NCI-H1930 (cell line): ENCODE results near the gene PCDH15.

Source experiments
- DNase-seq, 2 experiments: peaks; one replicate each; lab custom pipeline; 2025; lab: John Stamatoyannopoulos, UW

The PCDH15 gene

DNA sequence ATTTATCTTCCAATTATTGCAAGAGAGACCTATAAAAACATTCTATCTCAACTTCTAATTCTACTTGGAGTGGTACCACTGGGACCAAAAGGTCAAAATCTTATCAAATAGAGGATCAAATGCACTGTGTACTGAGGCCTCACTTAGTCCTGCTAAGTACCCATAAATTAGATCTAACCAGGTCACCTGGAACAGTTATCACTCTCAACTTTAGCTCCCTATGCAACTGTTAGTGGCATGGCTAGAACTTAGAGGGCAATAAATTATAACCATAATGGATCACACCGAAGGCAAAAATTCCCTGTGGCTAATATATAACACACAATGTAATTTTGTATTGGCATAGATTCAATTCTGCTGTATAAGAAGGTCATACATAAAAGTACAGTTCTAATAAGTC lies 428.9 kb downstream of the PCDH15 start:
- no peak for DNase-seq

DNA sequence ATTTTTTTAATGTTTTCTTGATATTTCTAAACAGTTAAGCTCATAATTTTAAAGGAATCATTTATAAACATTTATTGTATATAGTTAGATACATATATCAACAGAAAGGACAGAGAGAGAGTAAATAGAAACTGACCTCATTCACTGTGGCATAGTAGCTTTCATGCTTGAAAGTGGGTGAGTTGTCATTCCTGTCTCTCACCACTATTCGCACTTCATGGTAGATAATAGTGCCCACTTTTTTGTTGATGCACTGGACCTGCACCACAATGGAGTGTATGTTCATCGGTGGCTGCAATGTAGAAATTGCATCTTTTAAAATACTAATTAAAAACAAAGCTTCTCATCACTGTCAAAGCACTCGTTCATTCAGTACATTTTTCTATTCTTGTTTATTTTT lies 432.0 kb downstream of the PCDH15 start:
- no peak for DNase-seq

DNA sequence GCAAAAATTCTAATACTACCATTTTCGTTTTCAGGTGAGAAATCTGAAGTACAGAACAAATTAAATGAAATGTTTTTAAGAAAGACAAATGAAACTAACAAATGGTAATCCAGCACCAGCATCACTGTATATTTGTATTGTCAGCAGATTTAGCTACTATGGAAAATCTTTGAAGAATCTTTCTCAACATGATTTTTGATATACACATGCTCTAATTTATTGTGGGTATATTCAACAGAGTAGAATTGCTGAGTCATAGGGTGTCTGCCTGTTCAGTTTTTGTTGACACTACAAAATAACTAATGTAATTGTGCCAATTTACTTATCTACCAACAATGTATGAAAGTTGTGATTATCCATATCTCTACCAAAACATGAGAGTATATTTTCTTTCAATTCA lies 437.6 kb downstream of the PCDH15 start:
- DNase-seq = no peak

DNA sequence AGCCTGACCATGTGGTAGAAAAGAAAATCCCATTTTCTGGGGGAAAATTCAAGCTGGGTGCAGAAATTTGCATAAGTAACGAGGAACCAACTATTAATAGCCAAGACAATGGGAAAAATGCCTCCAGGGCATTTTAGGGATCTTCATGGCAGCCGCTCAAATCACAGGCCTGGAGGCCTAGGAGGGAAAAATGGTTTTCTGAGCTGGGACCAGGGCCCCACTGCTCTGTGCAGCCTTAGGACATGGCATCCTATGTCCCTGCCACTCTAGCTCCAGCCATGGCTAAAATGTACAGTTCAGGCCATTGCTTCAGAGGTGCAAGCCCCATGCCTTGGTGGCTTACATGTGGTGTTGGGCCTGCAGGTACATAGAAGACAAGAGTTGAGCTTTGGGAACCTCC lies 459.0 kb downstream of the PCDH15 start:
- DNase-seq = no peak

DNA sequence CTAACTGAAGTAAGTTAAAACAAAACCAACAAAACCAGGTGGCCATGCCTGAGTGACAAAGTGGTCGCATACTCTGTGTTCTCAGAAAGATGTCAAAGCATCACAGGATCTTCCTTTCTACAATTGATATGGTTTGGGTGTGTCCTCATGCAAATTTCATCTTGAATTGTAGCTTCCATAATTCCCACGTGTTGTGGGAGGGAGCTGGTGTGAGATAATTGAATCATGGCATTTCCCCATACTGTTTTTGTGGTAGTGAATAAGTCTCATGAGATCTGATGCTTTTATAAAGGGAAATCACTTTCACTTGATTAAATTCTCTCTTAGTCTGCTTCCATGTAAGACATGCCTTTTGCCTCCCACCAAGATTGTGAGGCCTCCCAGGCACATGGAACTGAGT lies 465.7 kb downstream of the PCDH15 start:
- DNase-seq = no peak

DNA sequence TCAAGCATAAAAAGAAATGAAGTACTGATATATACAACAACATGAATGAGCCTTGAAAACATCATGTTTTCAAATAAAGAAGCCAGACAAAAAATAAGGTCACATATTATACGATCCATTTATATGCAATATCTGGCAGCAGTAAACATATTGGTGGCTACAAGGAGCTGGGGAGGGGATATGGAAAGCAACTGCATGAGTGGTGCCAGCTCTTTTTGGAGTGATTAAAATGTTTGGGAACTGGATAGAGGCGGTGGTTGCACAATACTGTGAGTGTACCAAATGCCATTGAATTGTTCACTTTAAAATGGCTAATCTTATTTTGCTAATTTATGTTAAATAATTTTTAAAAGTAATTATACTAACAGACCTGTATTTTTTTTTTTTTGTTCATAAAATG lies 481.7 kb downstream of the PCDH15 start:
- no peak for DNase-seq

DNA sequence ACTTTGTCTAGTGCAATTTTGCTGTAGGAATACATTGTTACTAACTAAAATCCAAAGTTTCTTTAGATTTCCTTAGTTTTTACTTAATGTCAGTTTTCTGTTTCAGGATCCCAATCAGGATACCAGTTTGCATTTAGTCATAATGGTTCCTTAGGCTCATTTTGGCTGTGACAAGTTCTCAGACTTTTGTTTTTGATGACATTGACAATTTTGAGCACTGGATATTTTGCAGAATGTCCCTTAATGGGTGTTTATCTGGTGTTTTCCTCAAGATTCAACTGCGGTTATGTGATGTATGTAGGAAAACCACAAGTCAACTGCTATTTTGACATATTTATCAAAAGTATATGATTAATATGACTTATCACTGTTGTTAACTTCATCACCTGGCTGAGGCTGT lies 482.6 kb downstream of the PCDH15 start:
- DNase-seq = no peak

DNA sequence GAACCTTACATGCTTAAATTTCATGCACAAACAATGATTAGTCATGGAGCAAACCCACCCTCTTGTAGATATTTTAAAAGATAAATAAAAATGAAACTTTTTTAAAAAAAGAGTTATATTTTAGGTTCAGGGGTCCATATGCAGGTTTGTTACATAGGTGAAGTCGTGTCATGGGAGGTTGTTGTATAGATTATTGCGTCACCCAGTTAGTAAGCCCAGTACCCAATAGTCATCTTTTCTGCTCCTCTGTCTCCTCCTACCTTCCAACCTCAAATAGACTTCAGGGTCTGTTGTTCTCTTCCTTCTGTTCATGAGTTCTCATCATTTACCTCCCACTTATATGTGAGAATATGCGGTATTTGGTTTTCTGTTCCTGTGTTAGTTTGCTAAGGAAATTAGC lies 486.6 kb downstream of the PCDH15 start:
- no peak for DNase-seq

DNA sequence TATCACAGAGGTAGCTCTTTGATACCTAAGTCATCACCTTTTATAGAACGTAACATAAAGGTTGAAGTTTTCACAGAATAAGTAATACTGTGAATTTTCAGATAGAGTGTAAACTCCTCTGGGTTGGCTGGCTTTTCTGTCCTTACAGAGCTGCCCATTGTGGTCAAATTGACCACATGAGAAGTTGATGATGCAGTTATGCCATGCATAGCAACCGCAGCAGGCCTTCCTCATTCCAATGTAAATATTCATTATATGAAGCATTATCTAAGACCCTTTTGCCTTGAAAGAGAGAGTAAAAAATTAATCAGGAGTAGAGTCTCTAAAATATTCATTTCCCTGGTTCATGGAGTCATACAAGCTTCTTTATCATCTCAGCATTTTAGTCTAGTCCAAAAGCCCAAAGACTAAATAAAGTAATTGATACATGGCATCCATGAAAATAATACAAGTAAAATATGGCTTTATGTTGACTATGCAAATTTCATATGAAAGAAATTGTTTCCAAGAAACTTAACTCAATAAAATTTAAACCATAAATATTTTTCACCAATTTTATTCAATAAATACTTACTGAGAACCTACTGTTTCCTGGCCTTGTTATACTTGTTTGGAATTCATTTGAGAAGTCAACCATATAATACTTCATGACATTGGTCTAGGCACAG lies 516.4 kb downstream of the PCDH15 start:
- no peak for DNase-seq

DNA sequence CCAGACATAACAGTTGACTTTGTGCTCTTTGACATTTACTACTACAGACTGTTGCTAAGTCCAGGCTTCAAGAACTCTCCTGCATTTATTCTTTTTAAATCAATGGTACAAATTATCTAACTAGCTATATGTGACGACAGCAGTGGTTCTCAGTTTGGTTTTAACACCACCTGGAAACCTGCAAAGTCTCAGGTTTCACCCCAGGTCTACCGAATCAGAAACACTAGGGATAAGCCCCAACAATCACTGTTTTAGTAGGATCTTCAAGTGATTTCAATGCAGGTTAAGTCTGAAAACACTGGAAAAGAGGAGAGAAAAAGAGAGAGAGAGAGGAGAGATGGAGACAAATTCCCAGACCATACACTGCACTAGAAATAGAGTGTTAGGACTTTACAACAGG lies 519.0 kb downstream of the PCDH15 start:
- no peak for DNase-seq

DNA sequence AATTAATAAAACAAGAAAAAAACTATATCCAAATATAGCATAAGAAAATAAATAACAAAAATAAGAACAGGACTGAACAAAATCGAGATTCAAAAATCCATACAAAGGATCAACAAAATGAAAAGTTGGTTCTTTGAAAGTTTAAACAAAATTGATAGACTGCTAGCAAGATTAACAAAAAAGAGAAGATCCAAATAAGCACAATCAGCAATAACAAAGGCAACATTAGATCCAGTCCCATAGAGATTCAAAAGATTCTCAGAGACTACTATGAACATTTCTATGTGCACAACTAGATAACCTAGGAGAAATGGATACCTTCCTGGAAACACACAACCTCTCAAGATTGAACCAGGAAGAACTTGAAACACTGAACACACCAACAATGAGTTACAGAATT lies 534.6 kb downstream of the PCDH15 start:
- no peak for DNase-seq

DNA sequence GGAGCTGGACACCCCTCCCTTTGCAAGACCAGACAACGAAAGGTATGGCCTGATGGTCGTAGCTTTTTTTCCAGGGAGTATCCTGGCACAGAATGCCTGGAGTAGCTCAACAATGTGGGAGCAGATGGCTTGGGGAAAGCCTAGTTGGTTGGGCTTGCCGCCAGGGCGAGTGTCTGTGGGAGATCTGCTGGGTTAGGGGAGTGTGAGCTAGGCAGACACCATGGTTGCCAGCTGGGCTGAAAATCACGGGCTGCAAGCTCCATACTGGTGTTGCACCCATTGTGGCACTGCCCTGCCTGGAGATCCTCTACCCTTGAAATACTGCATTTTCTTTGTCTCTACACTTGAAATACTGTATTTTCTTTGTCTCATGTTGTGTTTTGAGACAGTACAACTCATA lies 538.3 kb downstream of the PCDH15 start:
- DNase-seq = no peak

DNA sequence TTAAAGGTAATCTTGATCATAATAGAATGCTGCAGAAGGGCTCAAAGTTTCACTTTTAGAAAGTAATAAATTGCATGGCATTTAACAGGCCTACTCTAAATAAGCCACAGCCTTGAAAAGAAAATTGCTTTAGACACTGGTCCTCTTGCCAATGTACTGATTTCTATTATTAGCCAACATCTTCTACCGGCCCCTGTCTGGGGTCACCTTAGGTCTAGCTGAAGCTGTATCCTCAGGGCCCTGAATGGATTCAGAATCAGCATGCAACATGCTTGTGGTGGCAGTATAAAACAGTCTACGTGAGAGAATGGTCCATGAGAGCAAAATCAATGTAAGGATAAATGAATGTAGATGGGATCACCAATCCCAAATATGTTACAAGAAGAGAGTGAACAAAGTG lies 541.9 kb downstream of the PCDH15 start:
- DNase-seq = no peak

DNA sequence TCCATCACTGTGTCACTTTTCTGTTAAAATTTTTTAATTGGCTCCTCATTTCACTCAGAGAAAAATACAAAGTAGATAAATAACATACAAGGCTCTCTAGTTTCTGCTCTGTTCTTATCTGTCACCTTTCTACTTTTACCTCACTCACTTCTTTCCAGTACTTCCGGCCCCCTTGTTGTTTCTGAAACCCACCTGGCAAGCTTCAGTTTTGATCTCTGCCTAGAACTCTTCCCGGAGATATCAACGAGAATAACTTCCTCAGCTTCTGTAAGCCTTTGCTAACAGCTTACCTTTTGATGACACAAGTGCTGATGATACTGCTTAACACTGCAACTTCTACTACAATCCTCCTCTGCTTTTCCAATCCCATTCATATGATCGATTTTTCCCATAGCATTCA lies 566.2 kb downstream of the PCDH15 start:
- no peak for DNase-seq

DNA sequence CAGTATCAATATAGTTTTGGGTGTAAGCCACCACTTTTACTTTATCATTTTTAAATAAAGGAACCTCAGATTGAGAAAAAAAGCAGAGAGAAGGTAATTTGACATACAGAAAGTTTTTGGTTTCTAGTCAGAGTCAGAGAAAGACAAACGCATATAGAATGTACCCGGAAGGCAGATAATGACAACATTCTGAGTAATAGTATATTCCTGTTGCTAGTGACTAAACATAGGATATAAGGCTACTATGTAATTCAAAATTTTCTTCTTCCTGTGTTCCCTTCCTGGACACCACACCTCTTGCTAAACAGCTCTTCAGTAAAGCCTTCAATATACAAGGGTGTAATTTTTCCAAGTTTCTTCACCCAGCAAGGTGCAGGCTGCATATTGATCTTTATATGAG lies 597.6 kb downstream of the PCDH15 start:
- DNase-seq = no peak

DNA sequence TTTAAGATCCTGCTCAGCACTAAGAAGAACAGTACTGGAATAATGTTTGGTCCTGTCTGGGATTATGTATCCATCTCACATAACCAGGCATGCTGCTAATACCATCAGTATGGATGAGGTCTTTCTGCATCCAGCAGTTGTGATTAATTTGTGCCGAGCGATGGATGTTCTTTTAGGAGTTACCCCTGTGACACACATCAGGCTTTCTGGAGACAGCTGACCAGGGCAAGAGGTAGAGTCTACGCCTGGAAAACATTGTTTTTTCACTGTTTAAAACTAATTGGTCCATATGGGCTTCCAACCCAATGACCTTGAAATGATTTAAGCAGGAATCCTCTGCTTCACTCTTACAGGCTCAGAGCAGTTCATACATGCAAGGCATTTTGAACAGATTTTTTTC lies 603.0 kb downstream of the PCDH15 start:
- DNase-seq = no peak

DNA sequence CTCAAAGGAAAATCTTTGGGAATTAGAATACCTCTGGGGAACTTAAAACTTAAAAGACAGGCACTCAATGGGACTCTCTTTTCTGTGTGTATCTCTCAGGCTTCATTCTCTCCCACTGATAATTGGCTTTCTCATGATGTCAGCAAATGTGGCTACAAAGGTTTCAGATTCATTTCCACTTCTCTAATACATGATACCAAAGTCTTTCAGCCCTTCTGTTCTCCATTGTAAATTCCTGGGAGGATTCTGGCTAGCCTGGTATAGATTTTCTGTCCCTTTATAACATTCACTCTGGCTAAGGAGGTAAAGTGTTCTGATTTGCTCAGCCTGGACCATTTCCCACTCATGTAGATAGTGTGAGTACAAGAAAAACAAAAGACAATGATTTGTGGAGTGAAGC lies 606.2 kb downstream of the PCDH15 start:
- DNase-seq = no peak

DNA sequence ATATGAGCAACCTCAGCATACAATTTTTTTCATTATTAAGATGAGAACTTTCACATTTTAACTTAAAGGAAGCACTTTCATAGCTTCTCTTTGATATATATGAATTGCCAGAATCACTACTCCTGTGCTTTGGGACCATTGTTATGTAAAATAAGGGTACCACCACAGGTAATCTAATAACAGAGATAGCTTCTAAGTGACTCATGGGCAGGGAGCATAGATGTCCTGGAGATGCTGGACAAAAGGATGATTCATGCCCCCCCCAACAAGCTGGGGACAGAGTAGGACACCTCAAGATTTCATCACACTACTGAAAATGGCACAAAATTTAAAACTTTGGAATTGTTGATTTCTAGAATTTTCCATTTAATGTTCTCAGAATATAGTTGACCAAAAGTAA lies 641.1 kb downstream of the PCDH15 start:
- DNase-seq = no peak

DNA sequence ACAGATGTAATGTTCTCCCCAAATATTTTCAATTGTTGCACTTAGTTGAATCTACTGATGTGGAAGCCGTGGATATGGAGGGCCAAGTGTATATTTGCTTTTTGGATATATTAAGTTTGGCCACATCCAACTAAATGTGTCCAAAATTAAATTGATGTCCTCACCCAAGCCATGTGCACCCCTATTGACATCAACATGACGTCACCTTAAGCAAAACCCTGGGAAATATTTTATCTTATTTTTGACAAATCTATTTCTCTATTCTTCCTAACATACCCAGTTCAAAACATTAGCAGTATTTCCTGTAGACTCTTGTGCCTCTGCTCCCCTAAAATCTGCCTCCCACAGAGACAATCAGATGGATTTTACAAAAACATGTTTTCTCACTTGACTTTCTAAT lies 652.5 kb downstream of the PCDH15 start:
- no peak for DNase-seq

DNA sequence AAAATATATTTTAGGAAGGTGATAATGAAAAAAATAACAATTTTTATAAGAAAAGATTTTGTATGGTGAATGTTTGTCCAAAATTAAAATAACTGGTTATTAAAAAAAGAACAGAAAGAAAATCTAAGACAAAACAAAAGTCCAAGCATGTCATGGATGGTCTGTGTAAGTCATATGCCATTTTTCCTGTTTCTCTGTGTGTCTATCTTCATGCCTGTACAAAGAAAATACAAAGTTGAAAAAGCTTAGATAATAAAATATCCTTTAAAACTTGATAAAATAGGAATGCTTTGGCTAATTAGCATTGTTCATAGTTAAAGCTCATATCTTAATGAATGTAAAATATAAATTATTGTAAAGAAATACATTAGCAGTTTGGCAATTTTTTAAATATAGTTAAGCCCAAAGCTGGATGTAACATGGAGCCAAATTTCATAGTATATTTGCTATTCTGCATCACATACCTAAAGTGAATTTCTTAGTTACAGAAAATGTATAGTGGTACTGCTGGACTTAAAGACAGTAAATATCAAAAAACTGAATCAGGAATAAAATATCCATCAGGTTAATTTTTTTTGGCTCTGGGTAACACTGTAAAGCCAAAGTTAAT lies 661.1 kb downstream of the PCDH15 start:
- DNase-seq = no peak

DNA sequence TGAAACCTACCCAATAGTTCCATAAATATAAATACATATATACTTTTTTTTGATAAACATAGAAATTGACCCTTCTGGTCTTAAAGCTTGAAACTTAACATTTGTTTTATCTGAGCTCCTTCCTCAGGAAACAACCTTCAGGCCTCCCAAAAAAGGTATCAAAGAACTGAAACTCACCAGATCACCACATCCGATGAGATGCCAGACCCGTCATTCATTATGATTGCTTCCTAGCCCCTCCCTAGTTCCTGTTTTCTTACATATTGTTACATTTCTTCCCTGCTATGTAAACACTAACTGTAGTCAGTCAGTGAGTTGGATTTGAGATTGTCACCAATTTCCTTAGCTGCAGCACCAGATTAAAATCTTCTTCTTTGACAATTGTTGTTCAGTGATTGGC lies 663.6 kb downstream of the PCDH15 start:
- no peak for DNase-seq

DNA sequence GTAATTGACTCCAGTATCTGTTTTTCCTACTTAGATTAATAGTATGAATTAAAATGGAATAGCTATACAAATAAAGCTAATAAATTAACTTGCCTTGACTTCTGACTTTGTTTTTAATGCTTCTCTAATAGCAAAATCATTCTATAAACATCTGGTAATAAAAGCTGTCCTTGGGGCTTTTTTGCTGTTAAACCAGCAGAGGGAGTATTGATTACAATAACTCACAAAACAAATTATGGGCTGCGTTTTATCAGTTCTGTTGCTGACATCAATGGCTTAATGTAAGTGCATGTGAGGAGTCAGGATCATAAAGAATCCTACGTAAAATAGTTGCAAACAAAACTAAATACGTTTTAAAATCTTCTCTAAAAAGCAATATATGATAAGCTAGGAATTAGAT lies 667.8 kb downstream of the PCDH15 start:
- no peak for DNase-seq

DNA sequence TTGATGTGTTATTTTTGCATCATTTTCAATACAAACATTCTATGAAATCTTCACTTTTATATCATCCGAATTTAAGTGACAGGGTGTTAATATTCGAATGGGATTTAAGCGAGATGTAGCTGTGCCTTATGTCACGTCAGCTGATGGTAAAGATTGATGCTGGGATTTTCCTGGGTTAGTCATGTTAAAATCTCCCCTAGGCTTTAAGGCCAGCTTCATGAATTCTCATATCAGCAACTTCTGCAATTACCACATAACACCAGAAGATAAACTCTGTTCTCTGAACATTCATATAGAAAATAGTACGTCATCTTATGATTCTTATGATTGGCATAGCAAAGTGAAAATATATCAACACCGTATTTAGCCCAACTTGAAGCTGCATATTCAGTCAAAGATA lies 669.2 kb downstream of the PCDH15 start:
- DNase-seq = no peak

DNA sequence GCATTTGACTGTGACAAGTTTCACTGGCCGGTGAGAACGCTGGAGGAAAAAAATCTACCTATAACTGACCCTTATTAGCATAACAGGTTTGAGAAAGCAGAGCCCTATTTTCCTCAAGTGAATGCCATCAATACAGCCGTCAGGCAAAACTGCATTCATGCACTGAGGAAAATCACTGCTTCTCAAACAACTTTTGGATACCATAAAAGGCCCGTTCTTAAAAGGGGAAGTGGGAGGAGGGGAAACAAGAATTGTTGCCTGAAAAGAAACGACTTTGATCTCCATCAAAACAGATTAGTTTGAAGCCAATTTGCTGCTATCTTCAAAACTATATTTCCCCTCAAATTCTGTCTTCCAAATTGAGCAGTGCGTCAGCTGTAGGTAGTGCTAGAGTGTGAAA lies 670.6 kb downstream of the PCDH15 start:
- no peak for DNase-seq
